Activated B cell treated with CpG ODN at 0.5 μM for 24 hours (primary cell): Measurements from ENCODE around the gene PHACTR1. TPM values are rescaled to one million over a fixed set of nuclear protein-coding genes. Genes with fewer than 3 reads are reported as not detected.
"Not testable (repeated sequence)": the region's sequence is repeated elsewhere in the genome, so short reads cannot be mapped to it uniquely, and the experiment has no call there.

Source experiments
- ATAC-seq: fragments of 200-7000 bp; cut with Tn5 transposase; one replicate; pipeline ENCODE4 v1.10.0; 2021; ENCODE audit warnings: low read depth, mild to moderate bottlenecking, moderate library complexity
- CTCF ChIA-PET: fragments of 350-600 bp; sonication (Branson Sonifier 250); formaldehyde crosslinking; loops from one replicate; lab custom pipeline; 2021; ENCODE audit warnings: antibody characterized with exemption; lab: Charles Lee
- POLR2A ChIA-PET: fragments of 350-600 bp; sonication (Branson Sonifier 250); formaldehyde crosslinking; loops from one replicate; lab custom pipeline; 2021; ENCODE audit warnings: antibody characterized with exemption; lab: Charles Lee
- DNase-seq: peaks from one replicate; pipeline ENCODE4 v3.0.0; 2022
- H3K27ac Mint-ChIP-seq: one replicate; pipeline ENCODE4 v1.8.0; 2020; ENCODE audit warnings: mixed read lengths
- H3K27me3 Mint-ChIP-seq: one replicate; pipeline ENCODE4 v1.8.0; 2021; ENCODE audit warnings: mixed read lengths
- H3K36me3 Mint-ChIP-seq: one replicate; pipeline ENCODE4 v1.8.0; 2021; ENCODE audit warnings: low read depth, mixed read lengths
- H3K4me1 Mint-ChIP-seq: one replicate; pipeline ENCODE4 v1.8.0; 2021; ENCODE audit warnings: mixed read lengths
- H3K4me3 Mint-ChIP-seq: one replicate; pipeline ENCODE4 v1.8.0; 2020; ENCODE audit warnings: mild to moderate bottlenecking, mixed read lengths
- H3K9me3 Mint-ChIP-seq: one replicate; pipeline ENCODE4 v1.8.0; 2020; ENCODE audit warnings: mixed read lengths
- intact Hi-C: fragments of 100-400 bp; cut with micrococcal nuclease; formaldehyde crosslinking; loops from one replicate; pipeline ENCODE4 v1.15.1; 2024
- total RNA-seq: library from RNA; stranded (reverse); gene quantifications from 2 replicates; pipeline ENCODE4 v1.2.3, GENCODE V29; 2022
- TF ChIP-seq, protein P1 (sequence below): fragments of 200-600 bp; IDR thresholded peaks from one replicate; pipeline ENCODE4 v1.8.0; 2022; ENCODE audit warnings: antibody characterized with exemption, mild to moderate bottlenecking

Gene PHACTR1
- total RNA-seq, 1 donor from 2014 or later: 115 TPM

DNA sequence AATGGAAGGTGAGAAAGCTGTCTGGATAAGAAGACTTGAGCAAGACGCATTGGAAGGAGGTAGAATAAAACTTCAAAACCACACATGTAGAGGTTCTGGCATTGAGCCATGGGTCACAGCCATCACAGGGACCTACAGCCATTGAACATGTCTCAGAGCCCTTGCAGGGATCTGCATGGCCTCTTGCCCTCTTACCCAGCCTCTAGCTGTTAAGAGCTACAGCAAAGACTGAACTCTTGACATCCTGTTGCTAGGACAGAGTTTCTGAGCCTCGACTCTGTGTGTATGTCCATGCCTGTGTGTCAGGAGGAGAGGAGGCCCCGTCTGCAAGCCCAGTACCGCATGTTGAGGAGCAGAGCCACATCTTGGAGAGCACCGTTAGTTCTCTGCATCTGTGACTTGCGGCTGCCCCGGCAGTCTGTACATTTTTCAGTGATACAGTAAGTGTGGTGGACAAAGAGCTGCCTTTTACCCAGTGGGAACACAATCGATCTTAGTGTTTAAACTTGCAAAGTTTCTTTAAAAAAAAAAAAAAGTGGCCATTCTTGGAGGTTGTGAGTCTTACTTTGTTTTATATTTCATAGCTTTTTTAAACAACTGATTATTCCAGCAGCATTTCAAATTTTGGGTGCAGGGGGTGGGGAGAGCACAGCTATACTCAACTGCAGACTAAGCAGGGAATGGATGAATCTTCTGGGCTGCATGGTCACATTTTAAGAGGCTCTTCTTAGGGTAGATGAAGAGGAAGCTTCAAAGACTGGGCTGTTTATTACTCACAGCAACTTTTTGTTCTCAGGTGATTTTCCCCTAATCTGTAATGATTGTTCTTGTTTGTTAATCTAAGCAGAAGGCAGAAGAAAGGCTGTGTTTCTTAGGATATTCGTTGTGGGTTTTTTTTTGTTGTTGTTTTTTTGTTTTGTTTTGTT lies 523.2 kb downstream of the PHACTR1 start:
- no peak for DNase-seq
- TF ChIP-seq, protein P1, sequence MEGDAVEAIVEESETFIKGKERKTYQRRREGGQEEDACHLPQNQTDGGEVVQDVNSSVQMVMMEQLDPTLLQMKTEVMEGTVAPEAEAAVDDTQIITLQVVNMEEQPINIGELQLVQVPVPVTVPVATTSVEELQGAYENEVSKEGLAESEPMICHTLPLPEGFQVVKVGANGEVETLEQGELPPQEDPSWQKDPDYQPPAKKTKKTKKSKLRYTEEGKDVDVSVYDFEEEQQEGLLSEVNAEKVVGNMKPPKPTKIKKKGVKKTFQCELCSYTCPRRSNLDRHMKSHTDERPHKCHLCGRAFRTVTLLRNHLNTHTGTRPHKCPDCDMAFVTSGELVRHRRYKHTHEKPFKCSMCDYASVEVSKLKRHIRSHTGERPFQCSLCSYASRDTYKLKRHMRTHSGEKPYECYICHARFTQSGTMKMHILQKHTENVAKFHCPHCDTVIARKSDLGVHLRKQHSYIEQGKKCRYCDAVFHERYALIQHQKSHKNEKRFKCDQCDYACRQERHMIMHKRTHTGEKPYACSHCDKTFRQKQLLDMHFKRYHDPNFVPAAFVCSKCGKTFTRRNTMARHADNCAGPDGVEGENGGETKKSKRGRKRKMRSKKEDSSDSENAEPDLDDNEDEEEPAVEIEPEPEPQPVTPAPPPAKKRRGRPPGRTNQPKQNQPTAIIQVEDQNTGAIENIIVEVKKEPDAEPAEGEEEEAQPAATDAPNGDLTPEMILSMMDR: no peak
- H3K9me3 Mint-ChIP-seq: peaks cover 6% of the 10 kb centered on the region
- H3K4me1 Mint-ChIP-seq: peaks cover 12% of the 10 kb centered on the region
- ChIA-PET POLR2A (interaction anchor here (0.9 kb wide), 1 partner anchor 89 kb away, joined by 3 read pairs; the partner anchor contains the start of gene TBC1D7), CTCF (interaction anchor here (0.9 kb wide), 1 partner anchor 45 kb away, joined by 3 read pairs; no protein-coding TSS in a partner anchor)
- intact Hi-C loops: no loop called here
- H3K27ac Mint-ChIP-seq: no peak overlapping the region
- H3K36me3 Mint-ChIP-seq: no peaks in the 10 kb centered on the region
- peaks cover 2% of the 10 kb centered on the region for H3K27me3 Mint-ChIP-seq
- H3K4me3 Mint-ChIP-seq: no peak overlapping the region
- no peak for ATAC-seq

DNA sequence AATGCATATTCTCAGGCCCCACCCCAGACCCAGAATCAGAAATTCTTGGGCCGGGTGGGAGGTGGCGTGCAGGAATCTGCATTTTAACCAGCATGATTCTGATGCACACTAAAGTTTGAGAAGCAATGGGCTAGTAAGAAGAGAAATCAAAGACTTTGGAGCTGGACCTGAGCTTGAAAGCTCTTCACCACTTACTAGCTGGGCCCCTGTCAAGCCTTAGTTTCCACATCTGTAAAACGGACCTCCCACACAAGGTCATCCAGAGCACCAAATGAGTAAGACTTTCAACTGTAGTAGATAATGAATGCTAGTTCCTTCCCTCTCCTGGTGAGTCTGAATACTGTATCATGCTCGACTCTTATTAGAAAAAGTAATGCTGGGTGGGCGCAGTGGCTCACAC lies 524.8 kb downstream of the PHACTR1 start:
- Mint-ChIP-seq H3K27ac (no peak overlapping the region), H3K4me3 (no peak overlapping the region), H3K36me3 (no peaks in the 10 kb centered on the region), H3K27me3 (peaks cover 2% of the 10 kb centered on the region), H3K4me1 (no peaks in the 10 kb centered on the region), H3K9me3 (peaks cover 6% of the 10 kb centered on the region)
- POLR2A ChIA-PET: no interaction called here
- ATAC-seq (no peak), DNase-seq (no peak)
- CTCF ChIA-PET: no interaction called here
- intact Hi-C loops: no loop called here
- TF ChIP-seq, protein P1: no peak

DNA sequence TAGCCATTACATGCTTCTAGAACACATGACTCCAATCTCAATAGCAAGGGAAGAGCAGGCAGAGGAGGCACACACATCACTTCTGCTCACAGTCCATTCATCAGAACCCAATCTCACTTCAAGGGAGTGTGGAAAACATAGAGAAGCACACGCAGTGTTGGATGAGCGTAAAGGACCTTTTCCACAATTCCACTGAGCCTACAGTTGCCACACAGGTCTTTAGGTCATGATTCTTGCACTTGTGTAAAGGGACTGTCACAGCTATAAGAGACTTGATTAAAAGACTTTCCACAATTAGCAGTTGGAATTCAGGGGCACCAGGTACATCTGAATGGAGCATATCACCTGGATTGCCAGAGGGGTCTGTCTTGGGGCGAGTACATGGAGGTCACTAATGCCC lies 525.6 kb downstream of the PHACTR1 start:
- Mint-ChIP-seq H3K4me3 (no peak overlapping the region), H3K4me1 (no peaks in the 10 kb centered on the region), H3K27ac (no peak overlapping the region), H3K36me3 (no peaks in the 10 kb centered on the region), H3K9me3 (peaks cover 6% of the 10 kb centered on the region), H3K27me3 (peaks cover 2% of the 10 kb centered on the region)
- intact Hi-C loops: no loop called here
- ChIA-PET CTCF (no interaction called here), POLR2A (no interaction called here)
- TF ChIP-seq, protein P1: no peak
- DNase-seq (no peak), ATAC-seq (no peak)

DNA sequence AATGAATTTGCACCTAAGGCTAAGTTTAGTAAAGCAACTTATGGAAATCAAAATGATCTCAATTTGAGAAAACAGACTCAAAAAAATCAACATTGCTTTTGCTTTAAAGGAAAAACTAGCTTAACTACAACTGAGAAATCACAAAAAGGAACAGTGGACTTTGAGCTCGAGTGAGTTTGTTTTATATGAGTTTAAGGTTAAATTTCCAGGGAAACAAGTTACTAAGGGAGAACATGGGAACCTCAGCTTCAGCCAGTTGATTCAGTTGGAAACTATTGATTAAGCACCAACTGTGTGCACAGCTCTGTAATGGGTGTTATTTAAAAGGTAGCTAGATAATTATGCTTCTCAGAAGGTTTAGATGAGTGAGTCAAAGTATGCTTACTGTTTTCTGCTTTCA lies 526.0 kb downstream of the PHACTR1 start:
- CTCF ChIA-PET: no interaction called here
- peaks cover 6% of the 10 kb centered on the region for H3K9me3 Mint-ChIP-seq

DNA sequence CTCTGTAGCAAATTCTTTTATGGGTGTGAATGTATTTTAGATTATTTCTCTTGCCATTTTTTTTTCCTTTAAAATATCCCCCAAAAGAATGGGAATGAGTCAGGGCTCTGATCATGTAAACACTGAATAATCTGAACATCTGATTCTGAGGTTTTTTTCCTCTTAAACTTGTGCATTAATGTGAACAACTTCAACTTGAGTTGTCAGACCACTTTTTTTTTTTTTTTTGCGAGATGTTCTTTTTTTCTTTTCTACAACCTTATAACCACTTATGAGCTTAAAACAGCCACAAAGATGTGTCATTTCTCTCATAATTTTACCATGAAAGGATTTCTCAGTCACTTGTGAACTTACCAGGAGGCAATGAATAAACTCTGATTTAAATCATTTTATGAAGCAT lies 526.5 kb downstream of the PHACTR1 start:
- Mint-ChIP-seq H3K4me1 (no peaks in the 10 kb centered on the region), H3K27me3 (peaks cover 2% of the 10 kb centered on the region), H3K27ac (no peak overlapping the region), H3K4me3 (no peak overlapping the region), H3K9me3 (peaks cover 6% of the 10 kb centered on the region), H3K36me3 (no peaks in the 10 kb centered on the region)
- DNase-seq (no peak), ATAC-seq (no peak)
- intact Hi-C loops: no loop called here
- ChIA-PET CTCF (no interaction called here), POLR2A (no interaction called here)
- TF ChIP-seq, protein P1: no peak

More for the DNA sequence above, 526.0 kb downstream of the PHACTR1 start:
- H3K27ac Mint-ChIP-seq: no peak overlapping the region
- POLR2A ChIA-PET: no interaction called here
- no peaks in the 10 kb centered on the region for H3K36me3 Mint-ChIP-seq
- peaks cover 2% of the 10 kb centered on the region for H3K27me3 Mint-ChIP-seq
- ATAC-seq (no peak), DNase-seq (no peak)
- intact Hi-C loops: no loop called here
- TF ChIP-seq, protein P1: no peak
- no peaks in the 10 kb centered on the region for H3K4me1 Mint-ChIP-seq
- no peak overlapping the region for H3K4me3 Mint-ChIP-seq

DNA sequence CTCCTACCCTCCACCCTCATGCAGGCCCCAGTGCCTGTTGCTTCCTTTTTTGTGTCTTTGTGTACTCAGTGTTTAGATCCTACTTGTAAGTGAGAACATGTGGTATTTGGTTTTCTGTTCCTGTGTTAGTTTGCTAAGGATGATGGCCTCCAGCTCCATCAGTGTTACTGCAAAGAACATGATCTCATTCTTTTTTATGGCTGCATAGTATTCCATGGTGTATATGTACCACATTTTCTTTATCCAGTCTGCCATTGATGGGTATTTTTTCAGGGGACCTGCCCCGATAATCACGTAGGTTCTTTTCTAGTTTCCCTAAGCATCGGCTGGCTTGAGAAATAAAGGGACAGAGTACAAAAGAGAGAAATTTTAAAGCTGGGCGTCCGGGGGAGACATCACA lies 527.2 kb downstream of the PHACTR1 start:
- DNase-seq, CTCF ChIA-PET, ATAC-seq, intact Hi-C loops, H3K36me3 Mint-ChIP-seq, H3K4me1 Mint-ChIP-seq, H3K27me3 Mint-ChIP-seq, H3K27ac Mint-ChIP-seq, H3K9me3 Mint-ChIP-seq, POLR2A ChIA-PET, H3K4me3 Mint-ChIP-seq: not testable (repeated sequence)
